Lung (tissue), 12 donors: ENCODE measurements around the gene EYA3. TPM values are rescaled to one million over a fixed set of nuclear protein-coding genes. Genes with fewer than 3 reads are reported as not detected.

Experiments used
- ATAC-seq: fragments of 200-7000 bp; cut with Tn5 transposase; one replicate; pipeline ENCODE4 v1.9.1; 2020; ENCODE audit warnings: moderate number of reproducible peaks; ENCODE audit not compliant: insufficient read depth, low FRiP score
- DNase-seq, 3 donors: peaks; one replicate each; pipeline ENCODE4 v3.0.0-alpha.2; 2013 to 2017
- H3K27ac ChIP-seq, 2 donors: one replicate each; pipeline ENCODE4 v1.5.1; 2013; ENCODE audit warnings: mild to moderate bottlenecking in 2 of 2, moderate library complexity in 2 of 2, control low read depth in 1 of 2, inconsistent platforms in 1 of 2, low read depth in 1 of 2, low read length in 1 of 2
- H3K27me3 ChIP-seq, 3 donors: one replicate each; pipeline ENCODE4 v1.5.1; 2013; ENCODE audit warnings: low read length in 2 of 3; ENCODE audit not compliant: control insufficient read depth in 3 of 3, insufficient read depth in 3 of 3
- H3K36me3 ChIP-seq, 4 donors: one replicate each; pipeline ENCODE4 v1.5.1; 2013; ENCODE audit warnings: low read length in 4 of 4, mild to moderate bottlenecking in 1 of 4, moderate library complexity in 1 of 4; ENCODE audit not compliant: control insufficient read depth in 4 of 4, insufficient read depth in 4 of 4
- H3K4me1 ChIP-seq, 5 donors: one replicate each; pipeline ENCODE4 v1.5.1; 2013; ENCODE audit warnings: low read length in 5 of 5, mild to moderate bottlenecking in 2 of 5, moderate library complexity in 1 of 5; ENCODE audit not compliant: control insufficient read depth in 5 of 5, insufficient read depth in 5 of 5
- H3K4me3 ChIP-seq: one replicate; pipeline ENCODE4 v1.5.1; 2013; ENCODE audit warnings: mild to moderate bottlenecking, control low read depth, moderate library complexity
- H3K9ac ChIP-seq, 2 donors: one replicate each; pipeline ENCODE4 v1.5.1; 2013; ENCODE audit warnings: low read length in 2 of 2, control low read depth in 1 of 2; ENCODE audit not compliant: insufficient read depth in 1 of 2
- H3K9me3 ChIP-seq, 4 donors: one replicate each; pipeline ENCODE4 v1.5.1; 2013; ENCODE audit warnings: low read length in 3 of 4, mild to moderate bottlenecking in 1 of 4, moderate library complexity in 1 of 4; ENCODE audit not compliant: control insufficient read depth in 4 of 4, insufficient read depth in 3 of 4
- CTCF ChIP-seq: IDR thresholded peaks from 2 replicates; pipeline ENCODE4 v1.5.1; 2012; ENCODE audit warnings: mild to moderate bottlenecking; ENCODE audit errors: control extremely low read depth, extremely low read depth
- WGBS, 2 donors: extraction: QIAGEN DNeasy Blood & Tissue Kit; methylation state at CpG; one replicate each; pipeline ENCODE4 v1.1.7; 2013; 5-methylcytosine and 5-hydroxymethylcytosine counted together
- polyA plus RNA-seq, 2 donors: library from polyadenylated mRNA; stranded (reverse); fragments of 200-250 nt; gene quantifications; one replicate each; pipeline ENCODE4 v1.2.1, GENCODE V29; 2013
- total RNA-seq, 2 donors: library from RNA; depleted of rRNA in 1 of 2; stranded (reverse); fragments of >200 nt in 1 of 2; gene quantifications; one replicate each; pipeline ENCODE4 v1.2.1, GENCODE V29; 2014 to 2021
- donor health status: control.
- donor health status: control.
- donor health status: Bipolar disorder and iron deficiency.
- donor health status: healthy.
- donor health status: DM: yes; HTN: yes; CAD: no.

The EYA3 gene
- total and polyA plus RNA-seq, 4 donors = 6.3 to 21.8 (median 13.4) TPM

GRCh38 chr1:28037946-28038345 is 50.5 kb downstream of the EYA3 start:
- H3K27me3 ChIP-seq = no peaks in the 10 kb centered on the region
- ATAC-seq = no peak
- TF ChIP-seq CTCF = no peak
- no peak overlapping the region for H3K27ac ChIP-seq
- H3K36me3 ChIP-seq = peaks cover 0 to 9% (median 8%) of the 10 kb centered on the region in 4 donors
- peak in 1 of 3 donors; percentile 12 for DNase-seq
- H3K4me3 ChIP-seq = no peak overlapping the region
- no peak overlapping the region for H3K9ac ChIP-seq
- H3K9me3 ChIP-seq = no peaks in the 10 kb centered on the region
- no peaks in the 10 kb centered on the region for H3K4me1 ChIP-seq
- WGBS, 2 donors = 93 to 95% methylated on average over 8 of the region's 8 CpGs

GRCh38 chr1:28037206-28037605 is 51.2 kb downstream of the EYA3 start:
- Histone ChIP-seq H3K4me1 (no peaks in the 10 kb centered on the region), H3K27me3 (no peaks in the 10 kb centered on the region)
- ATAC-seq = no peak

GRCh38 chr1:28036431-28036830 is 52.0 kb downstream of the EYA3 start:
- H3K4me1 ChIP-seq = peaks cover 0 to 2% (median 0%) of the 10 kb centered on the region in 5 donors
- no peaks in the 10 kb centered on the region for H3K27me3 ChIP-seq
- ATAC-seq = no peak
- no peak for TF ChIP-seq CTCF
- H3K9ac ChIP-seq = no peak overlapping the region
- WGBS, 2 donors = 87% methylated on average over 2 of the region's 2 CpGs
- no peaks in the 10 kb centered on the region for H3K9me3 ChIP-seq
- H3K4me3 ChIP-seq = no peak overlapping the region
- H3K27ac ChIP-seq = no peak overlapping the region
- peak in 1 of 3 donors; percentile 11 for DNase-seq
- peaks cover 0 to 9% (median 8%) of the 10 kb centered on the region in 4 donors for H3K36me3 ChIP-seq

More at GRCh38 chr1:28037206-28037605, 51.2 kb downstream of the EYA3 start:
- Histone ChIP-seq H3K9ac (no peak overlapping the region), H3K4me3 (no peak overlapping the region), H3K36me3 (peaks cover 0 to 9% (median 8%) of the 10 kb centered on the region in 4 donors), H3K27ac (no peak overlapping the region), H3K9me3 (no peaks in the 10 kb centered on the region)
- TF ChIP-seq CTCF = no peak
- no peak for DNase-seq

GRCh38 chr1:28035420-28035819 is 53.0 kb downstream of the EYA3 start:
- Histone ChIP-seq H3K27me3 (no peaks in the 10 kb centered on the region), H3K36me3 (peaks cover 0 to 9% (median 5%) of the 10 kb centered on the region in 4 donors), H3K4me3 (no peak overlapping the region), H3K27ac (no peak overlapping the region), H3K9ac (no peak overlapping the region), H3K9me3 (no peaks in the 10 kb centered on the region), H3K4me1 (peaks cover 0 to 2% (median 0%) of the 10 kb centered on the region in 5 donors)
- 85 to 87% methylated on average over 4 of the region's 4 CpGs for WGBS, 2 donors
- ATAC-seq = no peak
- DNase-seq = no peak
- TF ChIP-seq CTCF = no peak
